PFSK-1 (cell line): ENCODE measurements around the gene GUF1.

ENCODE experiments used
- POLR2AphosphoS5 ChIP-seq: IDR thresholded peaks from 2 replicates; pipeline ENCODE4 v1.6.1; 2012; ENCODE audit warnings: low read depth, mild to moderate bottlenecking, control low read depth, low read length, moderate library complexity
- REST ChIP-seq, 2 experiments: IDR thresholded peaks; 2 replicates each; pipeline versions ENCODE4 v1.6.1 to v1.8.0; 2011 to 2012; ENCODE audit warnings: low read depth in 2 of 2, low read length in 2 of 2, control low read depth in 1 of 2, inconsistent platforms in 1 of 2, mild to moderate bottlenecking in 1 of 2, moderate library complexity in 1 of 2; ENCODE audit not compliant: insufficient read depth in 1 of 2
- SIN3A ChIP-seq: IDR thresholded peaks from 2 replicates; pipeline ENCODE4 v1.6.1; 2012; ENCODE audit warnings: mild to moderate bottlenecking, low read length, moderate library complexity, borderline replicate concordance; ENCODE audit not compliant: insufficient read depth
- TAF1 ChIP-seq: IDR thresholded peaks from 2 replicates; pipeline ENCODE4 v1.6.1; 2012; ENCODE audit warnings: low read length, control low read depth, borderline replicate concordance; ENCODE audit not compliant: insufficient read depth

DNA sequence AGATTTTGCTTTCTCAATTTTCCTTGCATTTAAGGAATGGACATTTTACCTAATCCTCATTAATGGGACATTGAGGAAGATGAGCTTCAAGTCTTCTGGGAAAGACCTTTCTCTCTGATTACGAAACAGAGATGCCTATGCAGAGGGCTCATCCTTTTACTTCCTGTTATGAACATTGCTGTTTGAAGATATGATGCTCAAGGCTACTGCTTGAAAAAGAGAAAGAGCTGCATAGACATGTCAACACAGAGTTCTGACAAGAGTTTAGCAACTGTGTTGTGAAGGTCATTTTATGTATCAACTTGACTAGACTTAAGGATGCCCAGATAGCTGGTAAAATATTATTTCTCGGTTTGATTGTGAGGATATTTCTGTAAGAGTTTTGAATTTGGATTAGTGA lies 62.0 kb downstream of the GUF1 start:
- no peak for TF ChIP-seq POLR2AphosphoS5
- no peak for TF ChIP-seq TAF1
- no peak for TF ChIP-seq REST (IDR thresholded peaks at IDR 0.05; ENCODE audit: insufficient read depth in 1 of 2, low read depth in 2 of 2, low read length in 2 of 2)
- no peak for TF ChIP-seq SIN3A
